ENCODE results near the gene TATDN3.

The TATDN3 gene, protein sequence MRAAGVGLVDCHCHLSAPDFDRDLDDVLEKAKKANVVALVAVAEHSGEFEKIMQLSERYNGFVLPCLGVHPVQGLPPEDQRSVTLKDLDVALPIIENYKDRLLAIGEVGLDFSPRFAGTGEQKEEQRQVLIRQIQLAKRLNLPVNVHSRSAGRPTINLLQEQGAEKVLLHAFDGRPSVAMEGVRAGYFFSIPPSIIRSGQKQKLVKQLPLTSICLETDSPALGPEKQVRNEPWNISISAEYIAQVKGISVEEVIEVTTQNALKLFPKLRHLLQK

DNA sequence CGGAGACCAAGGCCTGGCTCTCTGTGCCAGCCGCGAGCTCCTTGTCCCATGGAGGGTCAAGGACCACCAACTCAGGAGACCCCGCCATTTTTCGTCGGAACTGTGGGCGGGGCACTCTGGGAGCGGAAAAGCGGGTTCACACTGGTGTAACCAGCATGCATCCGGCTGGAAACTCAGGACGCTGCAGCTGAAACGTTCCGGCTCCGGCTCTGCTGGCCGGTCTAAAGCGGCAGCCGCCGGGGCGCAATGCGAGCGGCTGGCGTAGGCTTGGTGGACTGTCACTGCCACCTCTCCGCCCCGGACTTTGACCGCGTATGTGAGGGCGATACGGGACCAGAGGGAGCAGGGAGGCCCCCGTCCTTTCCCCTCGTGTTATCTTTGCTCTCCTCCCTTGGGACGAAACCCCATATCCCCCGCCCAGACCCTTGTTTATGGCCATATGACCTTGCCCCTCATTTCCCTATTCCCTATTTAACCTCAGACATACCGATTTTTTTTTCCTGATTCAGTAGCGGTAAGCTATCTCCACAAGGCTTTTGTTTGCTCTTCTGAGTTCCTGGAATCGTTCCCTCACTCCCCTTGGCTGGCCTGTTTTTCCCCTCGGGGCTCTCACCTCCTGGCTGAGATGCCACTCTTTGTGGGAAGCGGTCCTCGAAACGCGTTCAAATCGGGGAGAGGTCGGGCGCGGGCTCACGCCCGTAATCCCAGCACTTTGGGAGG is at the start of gene TATDN3, which contains the start of gene NSL1:
TATDN3 (plus strand) TSS at position 219 of the 720 bp plus-strand sequence; CDS start at position 247, 28 bp downstream.
NSL1 (minus strand) TSS at position 102 of the 720 bp plus-strand sequence; CDS start at position 88, 14 bp downstream.
- peak within 1 kb of the TSS; percentile 91 for H3K4me3 ChIP-seq (ENCODE audit: low read depth, low read length)

DNA sequence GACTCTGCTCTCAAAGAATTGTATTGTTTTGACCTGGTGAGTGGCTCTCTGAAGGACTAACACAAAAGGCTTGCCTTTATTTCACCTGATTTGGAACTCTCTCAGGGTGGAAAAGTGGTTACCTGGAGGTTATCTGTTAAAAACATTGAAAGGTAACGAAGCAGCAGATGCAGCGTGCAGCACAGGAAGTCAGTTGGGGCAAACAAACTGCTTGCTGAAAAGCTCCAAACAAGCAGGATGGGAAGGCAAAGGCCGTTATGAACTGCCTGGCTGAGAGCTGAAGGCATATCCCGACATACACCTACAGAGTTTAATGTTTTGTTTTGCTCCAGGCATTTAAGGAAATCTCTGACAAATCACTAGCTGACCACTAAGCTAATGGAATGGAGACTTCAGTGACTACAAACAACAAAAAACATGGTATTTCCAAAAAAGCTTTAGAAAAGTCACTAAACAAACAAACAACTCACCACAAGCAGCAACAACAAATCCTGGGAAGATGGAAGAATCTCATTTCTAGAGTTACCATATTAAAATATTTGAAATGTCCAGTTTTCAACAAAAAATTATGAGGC is 47.7 kb upstream of the TATDN3 start:
- DNase-seq, result no peak
- Histone ChIP-seq H3K9me3 (ENCODE audit: severe bottlenecking) (no peaks in the 10 kb centered on the region), H3K36me3 (peaks cover 11% of the 10 kb centered on the region), H3K4me3 (ENCODE audit: low read depth, low read length) (no peak overlapping the region), H3K27me3 (ENCODE audit: insufficient read depth, low read depth, severe bottlenecking) (no peaks in the 10 kb centered on the region), H3K27ac (no peak overlapping the region)
- TF ChIP-seq, protein P1, sequence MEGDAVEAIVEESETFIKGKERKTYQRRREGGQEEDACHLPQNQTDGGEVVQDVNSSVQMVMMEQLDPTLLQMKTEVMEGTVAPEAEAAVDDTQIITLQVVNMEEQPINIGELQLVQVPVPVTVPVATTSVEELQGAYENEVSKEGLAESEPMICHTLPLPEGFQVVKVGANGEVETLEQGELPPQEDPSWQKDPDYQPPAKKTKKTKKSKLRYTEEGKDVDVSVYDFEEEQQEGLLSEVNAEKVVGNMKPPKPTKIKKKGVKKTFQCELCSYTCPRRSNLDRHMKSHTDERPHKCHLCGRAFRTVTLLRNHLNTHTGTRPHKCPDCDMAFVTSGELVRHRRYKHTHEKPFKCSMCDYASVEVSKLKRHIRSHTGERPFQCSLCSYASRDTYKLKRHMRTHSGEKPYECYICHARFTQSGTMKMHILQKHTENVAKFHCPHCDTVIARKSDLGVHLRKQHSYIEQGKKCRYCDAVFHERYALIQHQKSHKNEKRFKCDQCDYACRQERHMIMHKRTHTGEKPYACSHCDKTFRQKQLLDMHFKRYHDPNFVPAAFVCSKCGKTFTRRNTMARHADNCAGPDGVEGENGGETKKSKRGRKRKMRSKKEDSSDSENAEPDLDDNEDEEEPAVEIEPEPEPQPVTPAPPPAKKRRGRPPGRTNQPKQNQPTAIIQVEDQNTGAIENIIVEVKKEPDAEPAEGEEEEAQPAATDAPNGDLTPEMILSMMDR (IDR thresholded peaks at IDR 0.05; ENCODE audit: low read depth, low read length), result no peak

More for the DNA sequence above, at the start of gene TATDN3, which contains the start of gene NSL1:
- H3K36me3 ChIP-seq, result peaks cover 12% of the 10 kb centered on the region
- H3K27ac ChIP-seq, result peak within 1 kb of the TSS; percentile 94
- no peaks in the 10 kb centered on the region for H3K9me3 ChIP-seq (ENCODE audit: severe bottlenecking)
- TF ChIP-seq, protein P1 (IDR thresholded peaks at IDR 0.05; ENCODE audit: low read depth, low read length), result 0 out of 2 replicates have a peak, but pooled peaks have one; percentile 26
- no peaks in the 10 kb centered on the region for H3K27me3 ChIP-seq (ENCODE audit: insufficient read depth, low read depth, severe bottlenecking)
- DNase-seq, result peak; percentile 96

DNA sequence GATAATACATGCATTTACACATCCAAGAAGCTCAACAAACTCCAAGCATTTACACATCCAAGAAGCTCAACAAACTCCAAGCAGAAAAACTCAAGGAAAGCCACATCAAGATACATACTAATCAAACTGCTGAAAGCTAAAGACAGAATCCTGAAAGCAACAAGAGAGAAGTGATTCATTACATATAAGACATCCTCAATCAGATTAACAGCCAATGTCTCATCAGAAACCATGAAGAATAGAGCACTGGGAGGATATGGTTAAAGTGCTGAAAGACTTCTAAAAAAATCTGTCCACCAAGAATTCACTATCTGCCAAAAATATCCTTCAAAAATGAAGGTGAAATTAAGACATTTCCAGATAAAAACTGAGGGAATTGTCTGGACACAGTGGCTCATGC is 46.4 kb upstream of the TATDN3 start:
- Histone ChIP-seq H3K27ac (no peak overlapping the region), H3K36me3 (peaks cover 11% of the 10 kb centered on the region), H3K4me3 (ENCODE audit: low read depth, low read length) (no peak overlapping the region), H3K27me3 (ENCODE audit: insufficient read depth, low read depth, severe bottlenecking) (no peaks in the 10 kb centered on the region), H3K9me3 (ENCODE audit: severe bottlenecking) (no peaks in the 10 kb centered on the region)
- TF ChIP-seq, protein P1 (IDR thresholded peaks at IDR 0.05; ENCODE audit: low read depth, low read length), result no peak
- no peak for DNase-seq

DNA sequence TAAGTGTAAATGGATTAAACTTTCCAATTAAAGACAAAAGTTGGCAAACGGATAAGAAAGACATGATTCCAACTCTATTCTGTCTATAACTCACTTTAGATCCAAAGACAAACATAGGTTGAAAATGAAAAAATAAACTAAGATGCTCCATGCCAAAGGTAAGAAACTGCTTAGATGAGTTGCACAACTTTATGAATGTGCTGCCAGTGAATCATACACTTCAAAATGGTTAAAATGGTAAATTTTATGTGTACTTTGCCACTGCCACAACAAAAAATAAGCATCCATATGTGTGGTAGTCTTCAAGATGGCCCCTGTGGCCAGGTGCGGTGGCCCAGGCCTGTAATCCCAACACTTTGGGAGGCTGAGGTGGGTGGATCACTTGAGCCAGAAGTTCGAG is 45.1 kb upstream of the TATDN3 start:
- Histone ChIP-seq H3K27ac (no peak overlapping the region), H3K4me3 (ENCODE audit: low read depth, low read length) (no peak overlapping the region), H3K27me3 (ENCODE audit: insufficient read depth, low read depth, severe bottlenecking) (no peaks in the 10 kb centered on the region), H3K36me3 (peaks cover 7% of the 10 kb centered on the region; the same call in 1 of the 2 replicates), H3K9me3 (ENCODE audit: severe bottlenecking) (no peaks in the 10 kb centered on the region)
- DNase-seq, result no peak
- TF ChIP-seq, protein P1 (IDR thresholded peaks at IDR 0.05; ENCODE audit: low read depth, low read length), result no peak

DNA sequence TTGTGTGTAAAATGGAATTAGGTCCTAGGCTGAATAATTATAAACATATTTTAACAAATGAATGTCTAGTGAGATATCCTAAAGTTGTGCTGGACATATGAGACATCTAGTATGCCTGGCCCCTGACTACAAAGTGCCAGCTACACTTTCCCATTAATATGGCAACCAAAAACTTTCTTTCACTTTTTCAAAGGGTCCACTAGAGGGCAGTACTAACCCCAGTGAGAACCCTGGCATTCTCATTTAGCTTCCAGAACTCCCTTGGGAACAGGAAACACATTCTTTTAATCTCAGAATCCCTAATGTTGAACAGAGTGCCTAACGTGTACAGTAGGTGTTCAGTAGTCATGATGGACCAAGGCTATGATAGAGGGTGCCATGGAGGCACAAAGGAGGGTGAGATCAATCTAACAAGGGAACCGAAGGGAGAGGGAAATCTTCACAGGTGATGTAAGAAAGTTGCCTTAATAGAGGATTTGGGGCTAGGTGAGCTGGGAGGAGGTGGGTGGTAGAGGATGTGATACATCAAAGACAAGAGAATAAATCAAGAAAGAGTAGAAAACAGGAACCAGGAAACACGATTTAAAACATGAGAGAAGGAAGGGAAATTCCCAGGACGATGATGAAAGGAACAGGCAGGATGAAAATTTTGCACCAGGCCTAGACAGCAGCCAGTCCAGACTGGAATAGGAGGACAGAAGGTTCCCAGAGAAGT is 41.7 kb upstream of the TATDN3 start:
- DNase-seq, result no peak
- no peaks in the 10 kb centered on the region for H3K27me3 ChIP-seq (ENCODE audit: insufficient read depth, low read depth, severe bottlenecking)
- no peak overlapping the region for H3K27ac ChIP-seq
- H3K4me3 ChIP-seq (ENCODE audit: low read depth, low read length), result no peak overlapping the region
- TF ChIP-seq, protein P1 (IDR thresholded peaks at IDR 0.05; ENCODE audit: low read depth, low read length), result peak; percentile 77
- no peaks in the 10 kb centered on the region for H3K9me3 ChIP-seq (ENCODE audit: severe bottlenecking)
- H3K36me3 ChIP-seq, result no peaks in the 10 kb centered on the region; the same call in 1 of the 2 replicates
